HG02571 (cell line): Measurements from ENCODE around the gene PALMD.

Source experiments
- ATAC-seq: cut with Tn5 transposase; IDR thresholded peaks from one replicate; pipeline ENCODE4 v1.9.1; 2021; ENCODE audit warnings: mild to moderate bottlenecking, moderate library complexity; ENCODE audit not compliant: unreplicated experiment

The PALMD gene

DNA sequence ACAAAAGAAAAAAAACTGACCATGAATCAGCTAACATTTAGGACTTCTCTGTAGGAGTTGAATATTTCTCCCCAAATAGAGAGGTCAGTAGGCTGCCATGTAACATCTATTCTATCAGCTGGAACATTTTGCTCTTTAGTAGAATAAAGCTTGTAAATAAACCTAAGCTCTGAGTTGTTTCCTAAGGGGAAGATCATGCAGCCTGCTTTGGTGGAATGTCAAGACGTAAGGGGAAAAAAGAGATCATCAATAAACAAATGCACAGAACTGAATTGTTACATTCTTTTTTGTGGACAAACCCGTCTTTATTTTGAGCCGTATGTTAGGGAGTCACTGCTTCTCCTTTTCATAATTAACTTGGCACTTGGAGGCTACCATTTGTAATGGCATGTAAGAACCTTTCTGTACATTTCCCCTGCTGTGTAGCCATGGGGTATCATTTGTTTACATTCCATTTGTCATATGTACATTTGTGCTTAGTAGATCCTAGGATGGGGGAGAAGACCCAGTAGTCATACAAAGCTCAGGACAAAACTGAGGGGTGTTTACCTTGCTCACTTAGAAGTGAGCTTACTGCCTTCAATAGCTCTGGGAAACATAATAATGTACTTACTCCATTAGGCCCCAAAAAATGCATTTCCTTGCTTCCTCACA lies 10.8 kb upstream of the PALMD start:
- no peak for ATAC-seq

- ATAC-seq: no peak
Observed at GRCh38 chr1:99635664-99636063, 10.2 kb upstream of the PALMD start.

DNA sequence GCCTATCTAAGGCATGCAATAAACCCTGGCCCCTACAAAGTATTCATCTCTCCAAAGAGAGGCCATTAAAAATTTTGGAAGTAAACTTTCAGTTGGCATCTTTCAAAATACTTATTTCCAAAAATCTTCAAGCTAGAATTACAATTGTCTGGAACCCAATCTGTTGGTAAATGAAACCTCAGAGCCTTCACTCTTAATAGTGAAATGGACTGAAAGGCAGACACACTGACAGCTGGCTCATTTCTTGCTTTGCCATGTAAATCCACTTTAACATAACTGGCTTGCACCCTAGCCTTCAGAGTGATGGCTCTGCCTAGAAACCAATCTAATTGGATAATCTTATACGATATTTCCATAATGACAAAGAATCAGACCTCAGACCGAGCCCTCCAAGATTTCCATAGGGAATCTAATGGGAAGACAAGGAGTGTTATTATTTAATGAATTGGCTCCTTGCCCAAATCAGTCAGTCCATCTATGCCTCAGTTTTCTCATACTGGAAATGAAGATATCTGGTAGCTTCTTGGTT lies 9.2 kb upstream of the PALMD start:
- ATAC-seq: no peak

DNA sequence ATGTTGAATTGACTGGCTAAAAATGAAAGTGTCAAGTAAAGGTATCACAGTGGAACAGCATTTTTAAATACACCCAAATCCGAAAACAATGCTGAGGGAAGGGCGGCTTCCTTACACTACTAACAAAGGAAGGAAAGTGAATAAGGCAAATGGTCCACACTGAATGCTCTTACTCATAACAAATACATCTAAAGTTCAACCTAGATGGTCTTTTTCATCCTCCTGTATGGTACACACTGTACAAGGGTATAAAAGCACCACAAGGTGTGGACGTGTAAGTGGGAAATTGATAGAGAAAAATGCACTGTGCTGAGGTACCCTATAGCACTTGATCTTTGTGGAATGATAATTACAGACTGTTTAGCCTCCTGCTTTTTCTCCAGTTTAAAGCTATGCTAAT lies 7.1 kb upstream of the PALMD start:
- no peak for ATAC-seq

- no peak for ATAC-seq
Observed at GRCh38 chr1:99639408-99639807, 6.5 kb upstream of the PALMD start.

DNA sequence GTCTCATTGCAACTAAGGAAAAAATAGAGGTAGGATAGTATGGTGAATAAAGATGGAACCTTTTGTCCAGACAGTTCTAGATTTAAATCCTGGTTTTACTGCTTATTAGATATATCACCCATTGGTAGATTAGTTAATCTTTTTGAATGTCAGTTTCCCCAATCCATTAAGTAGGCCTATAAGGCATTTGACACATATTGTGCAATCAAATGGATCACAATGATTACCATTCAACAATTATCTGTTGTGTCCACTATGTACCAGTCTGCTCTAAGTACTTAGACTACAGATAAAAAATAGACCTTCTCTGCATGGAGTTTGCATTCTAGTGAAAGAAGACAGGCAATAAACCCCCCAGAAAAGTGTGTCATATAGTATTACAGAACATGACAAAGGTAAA lies 6.0 kb upstream of the PALMD start:
- ATAC-seq: no peak

DNA sequence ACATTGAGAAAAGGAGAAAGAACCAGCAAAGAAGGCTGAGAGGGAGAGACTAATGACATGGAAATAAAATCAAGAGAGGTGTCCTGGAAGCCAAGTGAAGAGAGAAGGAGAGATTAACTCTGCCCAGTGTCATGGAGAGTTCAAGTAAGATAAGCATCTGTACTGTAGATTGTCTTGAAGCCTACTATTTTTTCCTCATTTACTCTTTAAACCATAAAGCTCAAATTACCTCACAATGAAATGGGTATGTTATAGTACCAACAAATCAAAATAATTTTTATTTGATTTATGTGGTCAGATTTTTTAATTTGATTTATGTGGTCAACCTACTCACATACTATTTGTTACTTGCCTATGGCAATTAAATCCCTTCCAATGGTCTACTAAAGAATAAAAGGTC lies 5.2 kb upstream of the PALMD start:
- no peak for ATAC-seq

GRCh38 chr1:99641558-99641957 lies 4.4 kb upstream of the PALMD start:
- ATAC-seq: no peak

DNA sequence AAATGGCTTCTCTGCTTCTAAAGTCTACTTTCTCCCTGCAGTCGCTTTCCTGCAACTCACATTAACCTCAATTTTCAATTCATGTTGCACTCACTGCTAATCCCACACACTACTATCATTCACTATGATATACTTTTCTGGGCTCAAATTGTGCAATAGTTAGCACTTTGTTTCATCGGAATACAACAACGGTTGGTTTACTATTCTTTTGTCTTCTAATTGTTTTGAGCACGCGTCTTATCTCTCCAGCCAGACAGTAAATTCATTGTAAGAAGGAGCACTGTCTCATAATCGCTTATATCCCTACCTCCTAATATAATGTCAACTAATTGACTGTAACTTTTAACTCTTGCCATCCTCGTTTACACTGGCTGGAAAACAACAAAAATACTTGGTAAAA lies 3.9 kb upstream of the PALMD start:
- no peak for ATAC-seq

- ATAC-seq: no peak
Observed at GRCh38 chr1:99643021-99643779, 2.7 kb upstream of the PALMD start.

DNA sequence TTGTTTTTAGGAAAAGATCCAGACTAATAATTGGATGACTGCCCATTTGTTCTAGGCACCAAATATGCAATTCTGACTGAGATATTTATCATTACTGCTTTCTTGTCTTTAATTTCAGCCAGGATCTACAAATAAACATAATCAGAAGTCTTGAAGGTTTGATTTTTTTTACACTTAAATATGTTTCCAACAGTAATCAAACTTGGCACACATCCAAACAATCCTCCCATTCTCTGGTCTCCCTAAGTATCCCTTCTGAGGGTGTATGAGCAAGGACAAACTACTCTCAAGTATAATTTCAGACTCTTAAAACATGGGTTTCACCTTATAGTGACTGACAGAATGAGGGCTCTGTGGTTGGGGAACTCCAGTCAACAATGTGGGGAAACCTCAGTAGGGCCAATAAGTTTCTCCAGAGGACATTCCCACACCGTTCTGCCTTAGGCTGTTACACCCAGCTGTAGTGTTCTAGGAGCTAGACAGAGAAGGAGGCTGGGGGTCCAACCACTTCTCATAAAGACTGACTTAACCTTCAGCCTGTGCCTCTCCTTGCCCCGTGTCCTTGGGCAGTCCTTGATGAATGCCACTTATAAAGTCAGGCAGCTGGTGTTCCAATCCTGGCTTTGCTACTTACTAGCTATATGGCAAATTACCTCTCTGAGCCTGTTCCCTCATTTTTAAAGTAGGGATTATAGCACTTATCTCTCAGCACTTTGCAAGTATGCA lies 1.5 kb upstream of the PALMD start:
- no peak for ATAC-seq

GRCh38 chr1:99645203-99645602 lies 710 bp upstream of the PALMD start:
- ATAC-seq: no peak

DNA sequence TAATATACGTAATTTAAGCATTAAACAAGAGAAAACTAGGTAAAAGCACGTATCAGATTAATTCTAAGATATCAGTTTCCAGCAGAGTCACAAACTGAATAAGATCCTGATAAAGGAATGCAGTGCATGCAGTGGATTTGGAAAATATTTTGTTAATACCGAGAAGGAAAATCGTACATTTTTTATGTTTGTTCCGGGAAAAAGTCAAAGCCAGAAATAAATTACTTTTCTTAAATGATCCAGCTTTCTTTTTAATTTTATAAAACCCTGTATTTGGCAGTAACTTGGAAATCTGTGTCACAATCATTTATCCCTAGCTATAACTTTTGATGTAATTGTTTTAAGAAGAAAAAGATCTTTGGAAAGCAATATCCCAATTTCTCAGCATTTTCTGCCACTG lies 955 bp downstream of the PALMD start:
- ATAC-seq: no peak

- ATAC-seq: no peak
Observed at GRCh38 chr1:99647490-99647889, 1.6 kb downstream of the PALMD start.

DNA sequence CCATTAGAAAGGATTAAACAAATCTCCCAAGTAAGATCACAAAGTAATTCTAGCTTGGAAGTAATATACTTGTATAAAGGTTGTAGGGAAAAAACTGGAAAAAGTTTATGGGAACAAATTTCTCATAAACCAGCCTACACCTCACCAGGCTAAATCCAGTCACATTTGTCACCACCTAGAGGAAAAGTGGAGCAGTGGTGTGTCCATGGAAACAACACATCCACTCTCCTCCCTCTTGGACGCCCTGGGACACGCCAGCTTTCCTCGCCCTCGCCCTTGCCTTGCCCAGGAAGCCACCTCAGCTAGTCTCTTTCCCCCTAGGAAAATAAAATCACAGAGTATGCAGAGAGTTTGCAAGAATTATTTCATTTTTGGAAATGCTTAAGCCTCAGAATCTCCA lies 2.2 kb downstream of the PALMD start:
- ATAC-seq: no peak

DNA sequence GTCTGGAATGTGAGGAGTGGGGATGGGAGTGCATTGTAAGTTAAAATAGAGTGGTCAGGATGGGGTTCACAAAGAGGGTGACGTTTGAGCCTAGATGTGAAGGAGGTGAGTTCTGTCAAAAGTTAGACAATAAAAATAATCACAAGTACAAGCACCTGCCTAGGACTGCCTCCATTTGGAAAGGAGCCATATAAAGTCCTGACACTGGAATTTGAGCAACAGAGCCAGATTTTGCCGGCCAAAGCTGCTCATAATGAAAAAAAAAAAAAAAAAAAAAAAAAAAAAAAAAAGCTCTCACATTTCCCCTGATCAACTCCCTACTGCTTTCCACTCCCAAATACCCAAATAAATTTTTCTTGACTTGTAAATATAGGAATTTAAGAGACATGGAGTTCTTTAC lies 4.1 kb downstream of the PALMD start:
- ATAC-seq: no peak

- ATAC-seq: no peak
Observed at GRCh38 chr1:99650773-99651437, 5.0 kb downstream of the PALMD start.

GRCh38 chr1:99652881-99653281 lies 7.0 kb downstream of the PALMD start:
- no peak for ATAC-seq

DNA sequence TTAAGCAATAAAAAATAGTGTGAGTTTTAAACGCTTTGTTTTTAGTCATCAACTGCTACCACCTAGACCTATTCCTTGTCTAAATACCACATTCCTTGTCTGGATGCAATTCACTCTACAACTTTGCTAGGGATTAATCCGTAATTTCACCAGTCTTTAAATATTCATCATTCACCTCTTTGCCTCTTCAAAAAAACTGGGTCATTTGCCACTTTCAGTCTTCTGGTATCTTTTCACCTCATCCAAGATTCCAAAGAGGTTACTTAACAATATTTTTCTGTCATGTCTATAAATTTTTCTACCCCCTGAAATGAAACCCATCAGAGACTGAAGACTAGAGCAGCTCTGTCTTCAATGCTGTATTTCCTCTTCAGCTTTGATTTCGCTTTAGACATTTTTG lies 9.5 kb downstream of the PALMD start:
- no peak for ATAC-seq

DNA sequence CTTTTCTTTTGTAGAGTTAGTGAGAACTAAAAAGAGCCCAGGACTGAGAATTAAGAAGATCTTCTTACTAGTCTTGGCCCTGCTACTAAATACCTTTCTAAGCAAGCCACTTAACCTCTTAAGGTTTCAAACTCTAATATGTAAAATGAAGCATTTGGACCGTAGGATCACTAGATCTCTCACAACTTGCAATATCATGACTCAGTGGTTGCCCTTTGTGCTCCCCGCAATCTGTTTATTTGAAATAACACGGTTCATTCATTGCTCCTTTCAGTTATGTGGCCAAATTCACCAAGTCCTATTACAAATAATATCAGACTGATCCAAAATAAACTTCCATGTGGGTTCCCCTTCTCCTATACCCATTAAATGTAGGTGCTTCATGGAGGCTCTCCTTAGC lies 10.8 kb downstream of the PALMD start:
- no peak for ATAC-seq
